IPS-18a (cell line): ENCODE data around the gene MAP7.

ENCODE experiments used
- H3K27ac ChIP-seq: one replicate; pipeline ENCODE4 v1.5.1; 2013; ENCODE audit warnings: low read length
- H3K27me3 ChIP-seq: one replicate; pipeline ENCODE4 v1.6.1; 2013; ENCODE audit warnings: mild to moderate bottlenecking, low read length; ENCODE audit not compliant: control insufficient read depth, insufficient read depth
- H3K36me3 ChIP-seq: one replicate; pipeline ENCODE4 v1.6.1; 2013; ENCODE audit warnings: low read depth, low read length; ENCODE audit not compliant: control insufficient read depth
- H3K4me1 ChIP-seq: one replicate; pipeline ENCODE4 v1.6.1; 2013; ENCODE audit warnings: low read depth, low read length; ENCODE audit not compliant: control insufficient read depth
- H3K4me3 ChIP-seq: one replicate; pipeline ENCODE4 v1.5.1; 2013; ENCODE audit warnings: low read length
- H3K9ac ChIP-seq: one replicate; pipeline ENCODE4 v1.6.1; 2013; ENCODE audit warnings: mild to moderate bottlenecking, low read length, moderate library complexity
- H3K9me3 ChIP-seq: one replicate; pipeline ENCODE4 v1.6.1; 2013; ENCODE audit warnings: low read depth, low read length; ENCODE audit not compliant: control insufficient read depth

MAP7 gene

DNA sequence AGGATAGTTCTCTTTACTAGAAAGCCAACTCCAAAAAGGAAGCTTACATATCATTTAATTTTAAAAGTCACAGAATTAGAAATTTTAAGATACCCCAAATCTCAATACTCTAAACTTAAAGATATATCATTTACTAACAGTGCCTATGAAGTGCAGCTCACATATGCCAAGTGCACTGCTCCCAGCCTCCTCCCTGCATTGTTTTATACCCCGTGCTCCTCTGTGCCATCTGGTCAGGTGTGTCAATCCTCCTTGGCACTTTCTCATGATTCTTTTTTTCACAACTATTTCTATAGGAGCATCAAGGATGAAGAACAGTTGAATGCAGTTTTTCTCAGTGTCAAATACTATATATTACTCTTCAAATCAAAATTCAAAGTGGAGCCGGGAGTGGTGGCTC, 8.8 kb downstream of the MAP7 start:
- no peak overlapping the region for H3K27ac ChIP-seq

GRCh38 chr6:136539967-136540652, 10.1 kb downstream of the MAP7 start:
- H3K9me3 ChIP-seq, result no peaks in the 10 kb centered on the region
- no peak overlapping the region for H3K27ac ChIP-seq
- H3K9ac ChIP-seq, result no peak overlapping the region
- peaks cover 16% of the 10 kb centered on the region for H3K4me1 ChIP-seq
- no peak overlapping the region for H3K4me3 ChIP-seq
- H3K36me3 ChIP-seq, result no peaks in the 10 kb centered on the region
- no peaks in the 10 kb centered on the region for H3K27me3 ChIP-seq

More for the DNA sequence above, 8.8 kb downstream of the MAP7 start:
- Histone ChIP-seq H3K9me3 (no peaks in the 10 kb centered on the region), H3K4me1 (peaks cover 16% of the 10 kb centered on the region), H3K4me3 (no peak overlapping the region), H3K9ac (no peak overlapping the region), H3K27me3 (no peaks in the 10 kb centered on the region), H3K36me3 (no peaks in the 10 kb centered on the region)

DNA sequence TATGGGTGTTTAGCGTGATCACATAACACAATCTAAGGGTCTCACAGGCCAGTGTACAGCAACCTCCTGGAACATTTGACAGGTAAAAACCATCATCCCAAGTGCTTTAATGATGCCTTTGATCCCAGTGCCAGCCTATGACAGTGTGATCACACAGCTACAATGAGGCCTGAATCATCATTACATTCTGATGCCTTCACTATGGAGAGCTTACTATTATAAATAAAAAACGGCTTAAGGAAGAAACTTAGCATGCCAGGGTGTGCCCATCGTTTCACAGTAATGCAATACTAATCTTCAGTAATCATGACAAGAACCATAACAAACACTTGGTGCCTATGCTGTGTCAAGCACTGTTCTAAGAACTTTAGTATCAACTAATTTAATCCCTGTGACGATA, 11.4 kb downstream of the MAP7 start:
- Histone ChIP-seq H3K9ac (no peak overlapping the region), H3K4me1 (peaks cover 10% of the 10 kb centered on the region), H3K27ac (no peak overlapping the region), H3K36me3 (no peaks in the 10 kb centered on the region), H3K9me3 (no peaks in the 10 kb centered on the region), H3K4me3 (no peak overlapping the region), H3K27me3 (no peaks in the 10 kb centered on the region)

DNA sequence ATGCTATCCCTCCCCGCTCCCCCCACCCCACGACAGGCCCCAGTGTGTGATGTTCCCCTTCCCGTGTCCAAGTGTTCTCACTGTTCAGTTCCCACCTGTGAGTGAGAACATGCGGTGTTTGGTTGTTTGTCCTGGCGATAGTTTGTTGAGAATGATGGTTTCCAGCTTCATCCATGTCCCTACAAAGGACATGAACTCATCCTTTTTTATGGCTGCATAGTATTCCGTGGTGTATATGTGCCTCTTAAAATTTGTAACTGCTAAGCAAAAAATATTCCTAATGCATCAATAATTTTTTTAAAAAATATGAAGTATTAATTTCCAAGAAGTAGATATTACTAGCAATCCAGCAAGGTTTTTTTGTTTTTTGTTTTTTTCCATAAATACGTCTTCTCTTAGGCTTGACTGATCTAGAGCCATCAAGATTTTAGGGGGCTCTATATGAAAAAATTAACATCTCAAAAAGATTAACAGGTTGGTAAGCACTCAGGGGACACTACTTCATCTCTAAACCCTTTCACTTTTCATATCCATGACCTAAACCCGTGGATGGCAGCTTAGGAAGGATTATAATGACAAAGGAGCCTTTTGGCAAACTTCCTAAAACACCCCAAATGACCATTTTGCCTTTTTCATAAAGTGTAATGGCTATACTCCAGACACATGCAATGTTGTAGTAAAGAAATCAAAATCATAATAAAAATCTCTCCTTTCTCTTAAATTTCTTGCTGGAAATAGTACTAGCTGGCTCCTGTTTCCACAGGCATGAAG, 14.2 kb downstream of the MAP7 start:
- Histone ChIP-seq H3K4me3 (no peak overlapping the region), H3K27ac (no peak overlapping the region), H3K4me1 (peaks cover 10% of the 10 kb centered on the region), H3K9me3 (no peaks in the 10 kb centered on the region), H3K9ac (no peak overlapping the region), H3K27me3 (no peaks in the 10 kb centered on the region), H3K36me3 (no peaks in the 10 kb centered on the region)

DNA sequence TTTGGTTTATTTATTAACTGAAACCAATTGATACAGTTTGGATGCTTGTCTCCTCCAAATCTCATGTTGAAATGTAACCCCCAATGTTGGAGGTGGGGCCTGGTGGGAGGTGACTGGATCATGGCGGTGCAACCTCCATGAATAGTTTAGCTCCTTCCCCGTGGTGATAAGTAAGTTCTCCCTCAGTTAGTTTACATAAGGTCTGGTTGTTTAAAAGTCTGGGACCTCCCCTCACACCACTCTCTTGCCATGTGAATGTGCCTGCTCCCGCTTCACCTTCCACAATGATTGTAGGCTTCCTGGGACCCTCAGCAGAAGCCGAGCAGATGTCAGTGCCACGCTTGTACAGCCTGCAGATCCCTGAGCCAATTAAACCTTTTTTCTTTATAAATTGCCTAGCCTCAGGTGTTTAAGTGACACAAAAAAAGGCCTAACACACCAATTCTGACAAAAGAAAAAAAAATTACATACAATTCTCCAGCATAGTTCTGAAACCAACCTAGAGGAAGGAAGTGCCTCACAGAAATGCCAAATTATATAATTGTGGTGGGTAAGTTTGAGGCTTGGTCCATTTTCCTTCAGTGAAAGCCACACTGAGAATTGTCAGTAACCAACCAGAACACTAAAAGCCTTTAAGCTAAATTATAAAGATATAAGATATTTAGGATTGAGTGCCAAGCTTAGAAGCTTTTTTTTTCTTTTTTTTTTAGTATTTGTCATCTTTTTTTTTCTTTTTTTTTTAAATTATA, 15.0 kb downstream of the MAP7 start:
- Histone ChIP-seq H3K4me3 (no peak overlapping the region), H3K27ac (no peak overlapping the region), H3K36me3 (no peaks in the 10 kb centered on the region), H3K9ac (no peak overlapping the region), H3K27me3 (no peaks in the 10 kb centered on the region), H3K4me1 (peaks cover 10% of the 10 kb centered on the region), H3K9me3 (no peaks in the 10 kb centered on the region)

DNA sequence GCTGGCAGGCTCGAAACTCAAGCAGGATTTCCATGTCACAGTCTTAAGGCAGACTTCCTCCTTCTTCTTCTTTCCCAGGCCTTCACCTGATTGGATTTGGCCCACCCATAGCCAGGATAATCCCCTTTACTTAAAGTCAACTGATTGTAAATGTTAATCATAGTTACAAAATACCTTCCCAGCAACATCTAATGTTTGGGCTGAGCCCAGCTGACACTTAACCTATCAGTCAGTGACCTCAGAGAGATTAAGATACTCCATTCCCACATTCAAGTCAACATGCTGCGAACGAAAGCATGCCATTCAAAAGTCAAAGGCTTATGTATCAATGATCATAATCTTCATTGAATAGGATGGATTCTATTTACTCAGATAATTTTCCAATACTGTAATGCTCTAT, 16.0 kb downstream of the MAP7 start:
- H3K4me1 ChIP-seq, result peaks cover 10% of the 10 kb centered on the region
- H3K27me3 ChIP-seq, result no peaks in the 10 kb centered on the region
- no peak overlapping the region for H3K9ac ChIP-seq

GRCh38 chr6:136533487-136533886, 16.7 kb downstream of the MAP7 start:
- no peaks in the 10 kb centered on the region for H3K36me3 ChIP-seq
- no peaks in the 10 kb centered on the region for H3K9me3 ChIP-seq
- H3K4me3 ChIP-seq, result no peak overlapping the region
- no peak overlapping the region for H3K27ac ChIP-seq
- H3K9ac ChIP-seq, result no peak overlapping the region
- H3K4me1 ChIP-seq, result peaks cover 13% of the 10 kb centered on the region
- no peaks in the 10 kb centered on the region for H3K27me3 ChIP-seq

More for the DNA sequence above, 16.0 kb downstream of the MAP7 start:
- H3K9me3 ChIP-seq, result no peaks in the 10 kb centered on the region
- no peak overlapping the region for H3K27ac ChIP-seq
- H3K4me3 ChIP-seq, result no peak overlapping the region
- no peaks in the 10 kb centered on the region for H3K36me3 ChIP-seq

GRCh38 chr6:136532030-136532429, 18.2 kb downstream of the MAP7 start:
- H3K36me3 ChIP-seq, result no peaks in the 10 kb centered on the region
- no peak overlapping the region for H3K9ac ChIP-seq
- peaks cover 27% of the 10 kb centered on the region for H3K4me1 ChIP-seq
- no peaks in the 10 kb centered on the region for H3K27me3 ChIP-seq
- H3K9me3 ChIP-seq, result no peaks in the 10 kb centered on the region
- no peak overlapping the region for H3K27ac ChIP-seq
- no peak overlapping the region for H3K4me3 ChIP-seq

DNA sequence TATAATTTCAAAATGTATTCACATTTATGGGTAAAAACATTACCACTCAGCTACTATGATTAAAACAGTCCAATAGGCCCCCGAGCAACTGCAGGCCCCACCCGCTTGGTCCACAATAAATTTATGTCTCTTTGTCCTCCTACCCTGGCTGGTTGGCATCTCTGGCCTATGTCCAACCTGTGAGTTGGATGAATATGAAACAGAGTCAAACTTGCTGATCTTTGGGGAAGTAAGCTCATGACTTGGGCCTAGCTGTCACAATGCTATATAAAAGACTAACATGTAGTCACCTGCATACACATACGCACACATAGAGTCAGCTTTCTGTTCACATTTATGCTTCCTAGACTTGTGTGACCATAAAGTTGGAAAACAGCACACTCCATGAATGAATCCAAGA, 20.5 kb downstream of the MAP7 start:
- H3K27ac ChIP-seq, result no peak overlapping the region
- H3K27me3 ChIP-seq, result no peaks in the 10 kb centered on the region
- no peaks in the 10 kb centered on the region for H3K36me3 ChIP-seq
- no peaks in the 10 kb centered on the region for H3K9me3 ChIP-seq
- no peak overlapping the region for H3K9ac ChIP-seq
- H3K4me1 ChIP-seq, result peaks cover 38% of the 10 kb centered on the region
- H3K4me3 ChIP-seq, result no peak overlapping the region

DNA sequence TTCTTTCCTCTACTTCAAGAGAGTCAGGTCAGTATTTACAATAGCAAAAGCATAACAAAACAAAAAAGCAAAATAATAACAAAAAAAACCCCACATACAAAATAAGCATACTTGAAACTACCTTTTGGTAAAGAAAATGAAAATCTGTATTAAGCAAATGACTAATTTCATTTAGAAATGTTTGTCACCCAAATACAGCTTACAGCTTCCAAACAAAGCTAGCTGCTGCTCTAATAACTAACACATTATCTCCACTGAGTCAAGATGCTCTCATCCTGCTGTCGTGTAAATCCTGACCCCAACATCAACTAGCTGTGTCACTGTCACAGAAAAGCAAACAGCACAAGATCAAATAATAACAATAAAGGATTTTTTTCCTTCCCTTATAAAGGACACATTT, 21.7 kb downstream of the MAP7 start:
- H3K4me1 ChIP-seq, result peaks cover 39% of the 10 kb centered on the region
- H3K9ac ChIP-seq, result no peak overlapping the region
- no peaks in the 10 kb centered on the region for H3K27me3 ChIP-seq

GRCh38 chr6:136527831-136528230, 22.4 kb downstream of the MAP7 start:
- H3K4me3 ChIP-seq, result no peak overlapping the region
- no peak overlapping the region for H3K27ac ChIP-seq
- no peaks in the 10 kb centered on the region for H3K36me3 ChIP-seq
- H3K9me3 ChIP-seq, result no peaks in the 10 kb centered on the region
- H3K27me3 ChIP-seq, result no peaks in the 10 kb centered on the region
- no peak overlapping the region for H3K9ac ChIP-seq
- peaks cover 39% of the 10 kb centered on the region for H3K4me1 ChIP-seq

More for the DNA sequence above, 21.7 kb downstream of the MAP7 start:
- H3K36me3 ChIP-seq, result no peaks in the 10 kb centered on the region
- H3K9me3 ChIP-seq, result no peaks in the 10 kb centered on the region
- H3K4me3 ChIP-seq, result no peak overlapping the region
- H3K27ac ChIP-seq, result no peak overlapping the region
